HUDEP-2 (cell line): ENCODE measurements around the gene OSBPL3.
"Not testable (repeated sequence)": the region's sequence is repeated elsewhere in the genome, so short reads cannot be mapped to it uniquely, and the experiment has no call there.

Experiments used
- DNase-seq, 76 experiments: peaks; one replicate each; lab custom pipeline; 2025; ENCODE audit not compliant: unreplicated experiment in 76 of 76; lab: John Stamatoyannopoulos, UW

Gene OSBPL3

GRCh38 chr7:24922099-24922773 lies 57.7 kb downstream of the OSBPL3 start:
- DNase-seq: no peak

- peak in 1 of 76 experiments; percentile 15 for DNase-seq
Observed at GRCh38 chr7:24921362-24921679, 58.7 kb downstream of the OSBPL3 start.

- no peak for DNase-seq
Observed at GRCh38 chr7:24920451-24921361, 59.3 kb downstream of the OSBPL3 start.

- DNase-seq: no peak
Observed at GRCh38 chr7:24917510-24918239, 62.3 kb downstream of the OSBPL3 start.

- DNase-seq: no peak
Observed at GRCh38 chr7:24916463-24917040, 63.4 kb downstream of the OSBPL3 start.

- no peak for DNase-seq
Observed at GRCh38 chr7:24914465-24914859, 65.5 kb downstream of the OSBPL3 start.

- peak in 2 of 76 experiments; percentile 18 to 30 for DNase-seq
Observed at GRCh38 chr7:24913801-24914464, 66.0 kb downstream of the OSBPL3 start.

- peak in 5 of 76 experiments; percentile 20 to 52 (median 30) for DNase-seq
Observed at GRCh38 chr7:24912874-24913514, 67.0 kb downstream of the OSBPL3 start.

GRCh38 chr7:24912424-24912823 lies 67.6 kb downstream of the OSBPL3 start:
- no peak for DNase-seq

GRCh38 chr7:24911213-24911603 lies 68.8 kb downstream of the OSBPL3 start:
- peak in 36 of 76 experiments; percentile 18 to 79 (median 60) for DNase-seq

GRCh38 chr7:24910551-24911212 lies 69.3 kb downstream of the OSBPL3 start:
- DNase-seq: peak in 19 of 76 experiments; percentile 9 to 56 (median 28)

GRCh38 chr7:24908727-24909126 lies 71.3 kb downstream of the OSBPL3 start:
- DNase-seq: peak in 17 of 76 experiments; percentile 25 to 63 (median 45)

- no peak for DNase-seq
Observed at GRCh38 chr7:24908166-24908565, 71.8 kb downstream of the OSBPL3 start.

GRCh38 chr7:24907311-24907886 lies 72.6 kb downstream of the OSBPL3 start:
- peak in 5 of 76 experiments; percentile 18 to 31 (median 21) for DNase-seq

GRCh38 chr7:24905996-24906770 lies 73.8 kb downstream of the OSBPL3 start:
- DNase-seq: no peak

- not testable (repeated sequence) for DNase-seq
Observed at GRCh38 chr7:24903992-24904391, 76.0 kb downstream of the OSBPL3 start.

GRCh38 chr7:24903559-24903958 lies 76.4 kb downstream of the OSBPL3 start:
- DNase-seq: no peak

- peak in 4 of 76 experiments; percentile 16 to 56 (median 40) for DNase-seq
Observed at GRCh38 chr7:24902931-24903330, 77.0 kb downstream of the OSBPL3 start.
